Osteoblast (primary cell): ENCODE results near the gene ZBTB24. TPM values are rescaled to one million over a fixed set of nuclear protein-coding genes. Genes with fewer than 3 reads are reported as not detected.

Source experiments
- DNase-seq: peaks from one replicate; pipeline ENCODE4 v3.0.0; 2011; ENCODE audit warnings: low spot score, mixed read lengths; ENCODE audit not compliant: insufficient read length; ENCODE audit errors: missing footprints
- H2AFZ ChIP-seq: 2 replicates; pipeline ENCODE4 v1.6.0; 2011; ENCODE audit warnings: mild to moderate bottlenecking, low read length
- H3K27ac ChIP-seq: 2 replicates; pipeline ENCODE4 v1.5.1; 2011; ENCODE audit warnings: mild to moderate bottlenecking, low read depth, low read length, moderate library complexity
- H3K27me3 ChIP-seq: 2 replicates; pipeline ENCODE4 v1.6.0; 2012; ENCODE audit warnings: mild to moderate bottlenecking, control low read depth, inconsistent platforms, low read length, moderate library complexity; ENCODE audit not compliant: insufficient read depth
- H3K36me3 ChIP-seq: 2 replicates; pipeline ENCODE4 v1.5.1; 2011; ENCODE audit warnings: mild to moderate bottlenecking, low read length, control low read depth, moderate library complexity; ENCODE audit not compliant: insufficient read depth
- H3K4me1 ChIP-seq: 2 replicates; pipeline ENCODE4 v1.5.1; 2011; ENCODE audit warnings: mild to moderate bottlenecking, low read length, control low read depth, moderate library complexity; ENCODE audit not compliant: insufficient read depth
- H3K4me2 ChIP-seq: 2 replicates; pipeline ENCODE4 v1.6.0; 2011; ENCODE audit warnings: mild to moderate bottlenecking, low read length; ENCODE audit not compliant: insufficient read depth
- H3K4me3 ChIP-seq: fragments of 200-600 bp; sonication (generic); 3 replicates; pipeline ENCODE4 v1.5.1; 2012; ENCODE audit warnings: mild to moderate bottlenecking, low read length, inconsistent platforms; ENCODE audit not compliant: insufficient read depth
- H3K79me2 ChIP-seq: 2 replicates; pipeline ENCODE4 v1.6.0; 2012; ENCODE audit warnings: mild to moderate bottlenecking, low read length, control low read depth, inconsistent platforms; ENCODE audit not compliant: insufficient read depth
- H3K9me3 ChIP-seq: 2 replicates; pipeline ENCODE4 v1.5.1; 2011; ENCODE audit warnings: low read depth, low read length, control low read depth
- H4K20me1 ChIP-seq: 2 replicates; pipeline ENCODE4 v1.6.0; 2012; ENCODE audit warnings: mild to moderate bottlenecking, low read length, control low read depth; ENCODE audit not compliant: insufficient read depth
- CTCF ChIP-seq: IDR thresholded peaks from 2 replicates; pipeline ENCODE4 v1.5.1; 2011; ENCODE audit warnings: mild to moderate bottlenecking, low read depth, low read length, moderate library complexity; ENCODE audit errors: extremely low read depth
- total RNA-seq: library from RNA; depleted of rRNA; stranded (reverse); fragments of >200 nt; gene quantifications from 2 replicates; pipeline ENCODE4 v1.2.3, GENCODE V29; 2012

Gene ZBTB24
- total RNA-seq, 1 donor, result 8.7 TPM

GRCh38 chr6:109478841-109479624, 4.0 kb downstream of the ZBTB24 start:
- no peak for TF ChIP-seq CTCF
- DNase-seq, result no peak
- H3K4me1 ChIP-seq, result peaks cover 11% of the 10 kb centered on the region
- H3K4me3 ChIP-seq, result peak overlapping the region; percentile 19
- no peak overlapping the region for H2AFZ ChIP-seq
- H4K20me1 ChIP-seq, result peaks cover 2% of the 10 kb centered on the region
- H3K27ac ChIP-seq, result no peak overlapping the region
- peaks cover 48% of the 10 kb centered on the region for H3K79me2 ChIP-seq
- H3K9me3 ChIP-seq, result no peaks in the 10 kb centered on the region
- no peaks in the 10 kb centered on the region for H3K27me3 ChIP-seq
- peak overlapping the region; percentile 45 for H3K4me2 ChIP-seq
- peaks cover 41% of the 10 kb centered on the region for H3K36me3 ChIP-seq

- DNase-seq, result no peak
- peaks cover 48% of the 10 kb centered on the region for H3K79me2 ChIP-seq
- peaks cover 44% of the 10 kb centered on the region for H3K36me3 ChIP-seq
- no peak overlapping the region for H3K4me2 ChIP-seq
- peaks cover 2% of the 10 kb centered on the region for H4K20me1 ChIP-seq
- H3K27ac ChIP-seq, result no peak overlapping the region
- H3K27me3 ChIP-seq, result no peaks in the 10 kb centered on the region
- no peaks in the 10 kb centered on the region for H3K9me3 ChIP-seq
- H3K4me3 ChIP-seq, result no peak overlapping the region
- TF ChIP-seq CTCF, result no peak
- H2AFZ ChIP-seq, result no peak overlapping the region
- H3K4me1 ChIP-seq, result peaks cover 8% of the 10 kb centered on the region
Observed at GRCh38 chr6:109478222-109478805, 4.7 kb downstream of the ZBTB24 start.

GRCh38 chr6:109477725-109478124, 5.3 kb downstream of the ZBTB24 start:
- Histone ChIP-seq H3K4me2 (no peak overlapping the region), H3K36me3 (peaks cover 44% of the 10 kb centered on the region), H4K20me1 (peaks cover 2% of the 10 kb centered on the region), H3K4me1 (peaks cover 8% of the 10 kb centered on the region), H2AFZ (no peak overlapping the region), H3K27ac (no peak overlapping the region), H3K9me3 (no peaks in the 10 kb centered on the region), H3K4me3 (no peak overlapping the region), H3K79me2 (peaks cover 48% of the 10 kb centered on the region), H3K27me3 (no peaks in the 10 kb centered on the region)
- no peak for TF ChIP-seq CTCF
- DNase-seq, result no peak

GRCh38 chr6:109477184-109477583, 5.8 kb downstream of the ZBTB24 start:
- no peak overlapping the region for H2AFZ ChIP-seq
- peaks cover 8% of the 10 kb centered on the region for H3K4me1 ChIP-seq
- no peaks in the 10 kb centered on the region for H3K9me3 ChIP-seq
- H3K27ac ChIP-seq, result no peak overlapping the region
- peaks cover 2% of the 10 kb centered on the region for H4K20me1 ChIP-seq
- H3K79me2 ChIP-seq, result peaks cover 48% of the 10 kb centered on the region
- H3K27me3 ChIP-seq, result no peaks in the 10 kb centered on the region
- no peak overlapping the region for H3K4me2 ChIP-seq
- H3K4me3 ChIP-seq, result no peak overlapping the region
- TF ChIP-seq CTCF, result no peak
- no peak for DNase-seq
- H3K36me3 ChIP-seq, result peaks cover 44% of the 10 kb centered on the region
